ENCODE data around the gene RAB5B. TPM values are rescaled to one million over a fixed set of nuclear protein-coding genes. Genes with fewer than 3 reads are reported as not detected.

Gene RAB5B
- total RNA-seq, 1 donor = 82.9 TPM

DNA sequence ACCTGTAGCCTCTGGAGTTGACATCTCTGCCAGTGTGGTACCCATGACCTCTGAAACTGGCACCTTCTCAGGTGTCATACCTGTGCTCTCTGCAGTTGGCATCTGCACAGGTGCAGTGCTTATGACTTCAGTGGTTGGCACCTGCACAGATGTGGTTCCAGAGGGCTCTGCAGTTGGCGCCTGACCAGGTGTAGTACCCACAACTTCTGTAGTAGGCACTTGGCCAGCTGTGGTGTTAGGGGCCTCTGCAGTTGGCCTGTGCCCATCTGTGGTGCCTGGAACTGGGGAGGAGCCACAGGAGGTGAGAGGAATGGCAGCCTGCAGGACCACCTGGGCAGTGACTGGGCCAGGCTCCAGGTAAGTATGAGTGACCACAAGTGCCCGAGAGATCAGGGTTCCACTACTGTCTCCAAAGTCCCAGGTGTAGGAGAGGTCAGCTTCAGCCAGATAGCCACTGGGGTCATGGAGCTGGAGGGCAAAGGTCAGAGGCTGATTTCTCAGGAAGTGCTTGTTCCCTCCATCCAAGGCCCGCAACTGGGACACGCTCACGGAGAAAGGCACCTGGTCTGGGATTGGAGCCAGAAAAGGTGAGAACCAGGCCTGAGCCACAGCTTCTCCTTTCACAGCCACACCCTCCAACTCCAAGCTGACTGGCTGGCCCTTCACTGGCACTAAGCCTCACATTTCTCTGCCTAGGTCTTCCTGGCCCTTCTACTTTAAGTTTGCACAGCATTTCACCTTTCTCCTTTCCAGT, 16.6 kb upstream of the RAB5B start:
- Histone ChIP-seq H3K4me2 (ENCODE audit: insufficient read depth, low read length) (no peak overlapping the region), H3K79me2 (ENCODE audit: insufficient read depth, low read length) (no peaks in the 10 kb centered on the region), H2AFZ (ENCODE audit: low read length) (no peak overlapping the region), H4K20me1 (ENCODE audit: insufficient read depth, low read length) (no peaks in the 10 kb centered on the region), H3K9me3 (ENCODE audit: low read depth, low read length) (no peaks in the 10 kb centered on the region), H3K27me3 (ENCODE audit: insufficient read depth, low read length) (peaks cover 4% of the 10 kb centered on the region), H3K4me1 (ENCODE audit: insufficient read depth, low read length) (peaks cover 7% of the 10 kb centered on the region), H3K27ac (ENCODE audit: low read depth, low read length) (no peak overlapping the region), H3K4me3 (ENCODE audit: insufficient read depth, low read length) (no peak overlapping the region), H3K36me3 (ENCODE audit: insufficient read depth, low read length) (peaks cover 13% of the 10 kb centered on the region)
- TF ChIP-seq CTCF (IDR thresholded peaks at IDR 0.05; ENCODE audit: extremely low read depth, low read depth, low read length) = no peak
- DNase-seq (ENCODE audit: insufficient read length, low spot score, missing footprints) = no peak

- peaks cover 20% of the 10 kb centered on the region for H3K79me2 ChIP-seq (ENCODE audit: insufficient read depth, low read length)
- H3K9me3 ChIP-seq (ENCODE audit: low read depth, low read length) = no peaks in the 10 kb centered on the region
- no peak overlapping the region for H3K4me2 ChIP-seq (ENCODE audit: insufficient read depth, low read length)
- H3K27ac ChIP-seq (ENCODE audit: low read depth, low read length) = no peak overlapping the region
- no peaks in the 10 kb centered on the region for H3K36me3 ChIP-seq (ENCODE audit: insufficient read depth, low read length)
- H3K4me3 ChIP-seq (ENCODE audit: insufficient read depth, low read length) = no peak overlapping the region
- no peak for DNase-seq (ENCODE audit: insufficient read length, low spot score, missing footprints)
- H2AFZ ChIP-seq (ENCODE audit: low read length) = no peak overlapping the region
- H3K4me1 ChIP-seq (ENCODE audit: insufficient read depth, low read length) = peaks cover 18% of the 10 kb centered on the region
- H3K27me3 ChIP-seq (ENCODE audit: insufficient read depth, low read length) = no peaks in the 10 kb centered on the region
- H4K20me1 ChIP-seq (ENCODE audit: insufficient read depth, low read length) = no peaks in the 10 kb centered on the region
- TF ChIP-seq CTCF (IDR thresholded peaks at IDR 0.05; ENCODE audit: extremely low read depth, low read depth, low read length) = no peak
Observed at GRCh38 chr12:55963760-55964159, 10.1 kb upstream of the RAB5B start.

DNA sequence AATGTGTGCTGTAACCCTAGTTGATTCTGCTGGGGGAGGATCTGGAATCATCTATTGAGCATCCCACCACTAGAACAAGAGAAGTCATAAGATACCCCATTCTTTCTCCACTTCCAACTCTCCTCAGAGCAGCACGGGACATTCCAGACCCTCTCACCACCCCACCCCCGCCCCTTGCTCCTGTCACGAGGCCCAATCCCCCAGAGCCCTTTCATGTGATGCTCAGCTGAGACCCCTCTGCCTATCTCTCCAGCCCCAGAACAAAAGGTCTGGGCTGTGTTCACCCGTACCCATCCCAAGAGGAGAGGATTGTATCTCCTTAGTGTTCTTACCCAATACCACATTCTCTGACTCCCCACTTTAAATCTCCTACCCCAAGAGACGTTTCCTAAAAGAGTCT, 8.6 kb upstream of the RAB5B start:
- H3K9me3 ChIP-seq (ENCODE audit: low read depth, low read length) = no peaks in the 10 kb centered on the region
- no peak for TF ChIP-seq CTCF (IDR thresholded peaks at IDR 0.05; ENCODE audit: extremely low read depth, low read depth, low read length)
- H3K36me3 ChIP-seq (ENCODE audit: insufficient read depth, low read length) = no peaks in the 10 kb centered on the region
- no peak overlapping the region for H3K4me3 ChIP-seq (ENCODE audit: insufficient read depth, low read length)
- no peaks in the 10 kb centered on the region for H4K20me1 ChIP-seq (ENCODE audit: insufficient read depth, low read length)
- peaks cover 18% of the 10 kb centered on the region for H3K4me1 ChIP-seq (ENCODE audit: insufficient read depth, low read length)
- no peaks in the 10 kb centered on the region for H3K27me3 ChIP-seq (ENCODE audit: insufficient read depth, low read length)
- H3K27ac ChIP-seq (ENCODE audit: low read depth, low read length) = no peak overlapping the region
- H3K79me2 ChIP-seq (ENCODE audit: insufficient read depth, low read length) = peaks cover 22% of the 10 kb centered on the region
- H2AFZ ChIP-seq (ENCODE audit: low read length) = no peak overlapping the region
- DNase-seq (ENCODE audit: insufficient read length, low spot score, missing footprints) = no peak
- no peak overlapping the region for H3K4me2 ChIP-seq (ENCODE audit: insufficient read depth, low read length)

GRCh38 chr12:55965941-55966407, 7.9 kb upstream of the RAB5B start, which contains the start of gene PMEL:
Gene PMEL (minus strand): TSS chr12:55966042. CDS start chr12:55966011, 31 bp downstream.
- no peak for TF ChIP-seq CTCF (IDR thresholded peaks at IDR 0.05; ENCODE audit: extremely low read depth, low read depth, low read length)
- H4K20me1 ChIP-seq (ENCODE audit: insufficient read depth, low read length) = no peaks in the 10 kb centered on the region
- peak within 1 kb of the TSS; percentile 97 for H3K4me2 ChIP-seq (ENCODE audit: insufficient read depth, low read length)
- H3K9me3 ChIP-seq (ENCODE audit: low read depth, low read length) = no peaks in the 10 kb centered on the region
- peak within 1 kb of the TSS; percentile 98 for H2AFZ ChIP-seq (ENCODE audit: low read length)
- H3K4me3 ChIP-seq (ENCODE audit: insufficient read depth, low read length) = peak within 1 kb of the TSS; percentile 98
- peaks cover 18% of the 10 kb centered on the region for H3K4me1 ChIP-seq (ENCODE audit: insufficient read depth, low read length)
- peak; percentile 75 for DNase-seq (ENCODE audit: insufficient read length, low spot score, missing footprints)
- no peaks in the 10 kb centered on the region for H3K36me3 ChIP-seq (ENCODE audit: insufficient read depth, low read length)
- H3K27ac ChIP-seq (ENCODE audit: low read depth, low read length) = peak within 1 kb of the TSS; percentile 83
- H3K79me2 ChIP-seq (ENCODE audit: insufficient read depth, low read length) = peaks cover 22% of the 10 kb centered on the region
- H3K27me3 ChIP-seq (ENCODE audit: insufficient read depth, low read length) = no peaks in the 10 kb centered on the region

Measured in osteoblast (primary cell).